GM13977 (cell line): Measurements from ENCODE around the gene NHSL2.

ENCODE experiments used
- DNase-seq: peaks from one replicate; pipeline ENCODE4 v3.0.0; 2012; ENCODE audit warnings: low spot score
- in situ Hi-C: fragments of 300-500 bp; cut with MboI; formaldehyde crosslinking; loops from one replicate; pipeline ENCODE4 v1.12.0; 2022; ENCODE audit warnings: low sequenced_read_pairs, low pct_unique_long_range_greater_than_20kb, mixed read lengths, inconsistent platforms; ENCODE audit not compliant: unreplicated experiment
- TF ChIP-seq, protein P1 (sequence below): IDR thresholded peaks from 2 replicates; pipeline ENCODE4 v1.5.1; 2012; ENCODE audit warnings: mild to moderate bottlenecking, control low read depth; ENCODE audit not compliant: insufficient read depth; ENCODE audit errors: extremely low read depth, missing control alignments

The NHSL2 gene

DNA sequence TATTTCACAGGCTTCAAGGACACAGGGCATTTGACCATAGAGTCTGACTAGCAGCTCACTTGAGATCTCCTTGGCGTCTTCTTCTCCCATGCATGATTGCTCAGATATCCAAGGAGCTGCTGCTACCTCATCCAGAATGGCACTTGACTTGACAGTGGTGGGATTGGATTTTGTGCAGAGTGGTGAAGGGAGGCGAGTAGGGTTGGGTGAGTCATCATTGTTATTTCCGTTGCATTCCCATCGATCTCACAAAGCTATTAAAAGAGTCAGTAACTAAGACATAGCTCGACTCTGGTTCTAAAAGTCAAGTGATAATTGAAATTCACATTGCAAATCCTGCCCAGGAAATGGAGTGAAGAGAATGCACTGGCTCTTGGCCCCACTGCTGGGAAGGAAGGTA, 27.7 kb downstream of the NHSL2 start:
- in situ Hi-C loops = no loop called here
- TF ChIP-seq, protein P1, sequence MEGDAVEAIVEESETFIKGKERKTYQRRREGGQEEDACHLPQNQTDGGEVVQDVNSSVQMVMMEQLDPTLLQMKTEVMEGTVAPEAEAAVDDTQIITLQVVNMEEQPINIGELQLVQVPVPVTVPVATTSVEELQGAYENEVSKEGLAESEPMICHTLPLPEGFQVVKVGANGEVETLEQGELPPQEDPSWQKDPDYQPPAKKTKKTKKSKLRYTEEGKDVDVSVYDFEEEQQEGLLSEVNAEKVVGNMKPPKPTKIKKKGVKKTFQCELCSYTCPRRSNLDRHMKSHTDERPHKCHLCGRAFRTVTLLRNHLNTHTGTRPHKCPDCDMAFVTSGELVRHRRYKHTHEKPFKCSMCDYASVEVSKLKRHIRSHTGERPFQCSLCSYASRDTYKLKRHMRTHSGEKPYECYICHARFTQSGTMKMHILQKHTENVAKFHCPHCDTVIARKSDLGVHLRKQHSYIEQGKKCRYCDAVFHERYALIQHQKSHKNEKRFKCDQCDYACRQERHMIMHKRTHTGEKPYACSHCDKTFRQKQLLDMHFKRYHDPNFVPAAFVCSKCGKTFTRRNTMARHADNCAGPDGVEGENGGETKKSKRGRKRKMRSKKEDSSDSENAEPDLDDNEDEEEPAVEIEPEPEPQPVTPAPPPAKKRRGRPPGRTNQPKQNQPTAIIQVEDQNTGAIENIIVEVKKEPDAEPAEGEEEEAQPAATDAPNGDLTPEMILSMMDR = no peak
- no peak for DNase-seq

DNA sequence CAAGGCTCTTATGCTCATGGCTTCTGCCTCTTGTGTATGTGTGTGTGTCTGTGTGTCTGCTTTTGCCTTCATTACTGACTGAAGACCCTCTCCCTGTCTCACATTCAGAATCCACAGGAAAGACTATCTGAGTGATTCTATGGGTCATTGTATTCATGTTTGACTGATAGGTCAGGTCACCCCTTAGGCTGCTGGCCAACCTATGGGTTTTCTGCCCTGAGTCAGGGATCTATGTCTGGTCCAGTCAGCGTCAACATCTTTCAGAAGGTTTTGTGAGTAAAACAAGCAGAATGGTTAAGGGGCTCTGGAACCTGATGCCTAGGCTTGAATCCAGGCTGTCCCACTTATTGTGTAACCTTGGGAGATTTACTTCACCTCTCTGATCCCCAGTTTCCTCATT, 30.5 kb downstream of the NHSL2 start:
- no peak for DNase-seq
- in situ Hi-C loops = no loop called here
- TF ChIP-seq, protein P1 = no peak

DNA sequence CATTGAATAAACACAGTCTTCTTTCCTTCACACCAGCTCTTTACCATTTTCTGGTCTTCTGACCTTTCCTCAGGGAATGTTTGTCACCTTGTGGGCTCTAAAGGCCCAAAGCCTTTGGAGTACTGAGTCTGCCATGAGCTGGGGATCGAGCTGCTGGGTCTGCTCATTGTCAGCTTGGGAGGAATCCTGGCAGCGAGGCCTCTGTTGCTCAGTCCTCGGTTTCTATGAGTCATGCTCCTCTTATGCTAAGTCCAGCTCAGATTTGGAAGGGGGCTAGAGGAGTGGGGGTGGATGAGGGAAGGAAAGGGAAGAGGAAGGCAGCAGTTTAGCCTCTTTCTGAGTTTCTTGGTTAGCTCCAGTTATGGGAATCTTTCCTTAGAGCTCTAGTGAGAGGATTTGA, 31.1 kb downstream of the NHSL2 start:
- TF ChIP-seq, protein P1 = no peak
- in situ Hi-C loops = no loop called here
- no peak for DNase-seq

DNA sequence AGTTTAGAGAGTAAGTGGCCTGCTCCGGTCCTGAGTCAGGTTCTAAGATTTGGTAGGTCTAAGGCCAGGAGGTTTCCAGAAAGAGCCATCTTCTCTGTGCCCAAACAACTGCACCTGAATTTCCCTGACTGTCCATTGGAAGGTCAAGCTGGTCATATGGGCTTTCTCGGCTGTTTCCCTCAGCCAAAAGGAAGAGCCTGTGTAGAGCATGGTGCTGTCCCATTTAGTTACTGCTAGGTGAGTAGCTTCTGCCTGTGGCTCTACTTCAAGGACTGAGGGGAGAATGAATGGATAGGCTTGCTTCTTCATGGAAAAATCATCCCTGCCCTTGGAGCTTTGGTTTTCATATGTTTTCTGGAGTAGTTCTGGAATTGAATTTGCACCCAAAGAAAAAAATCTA, 33.7 kb downstream of the NHSL2 start:
- in situ Hi-C loops = no loop called here

DNA sequence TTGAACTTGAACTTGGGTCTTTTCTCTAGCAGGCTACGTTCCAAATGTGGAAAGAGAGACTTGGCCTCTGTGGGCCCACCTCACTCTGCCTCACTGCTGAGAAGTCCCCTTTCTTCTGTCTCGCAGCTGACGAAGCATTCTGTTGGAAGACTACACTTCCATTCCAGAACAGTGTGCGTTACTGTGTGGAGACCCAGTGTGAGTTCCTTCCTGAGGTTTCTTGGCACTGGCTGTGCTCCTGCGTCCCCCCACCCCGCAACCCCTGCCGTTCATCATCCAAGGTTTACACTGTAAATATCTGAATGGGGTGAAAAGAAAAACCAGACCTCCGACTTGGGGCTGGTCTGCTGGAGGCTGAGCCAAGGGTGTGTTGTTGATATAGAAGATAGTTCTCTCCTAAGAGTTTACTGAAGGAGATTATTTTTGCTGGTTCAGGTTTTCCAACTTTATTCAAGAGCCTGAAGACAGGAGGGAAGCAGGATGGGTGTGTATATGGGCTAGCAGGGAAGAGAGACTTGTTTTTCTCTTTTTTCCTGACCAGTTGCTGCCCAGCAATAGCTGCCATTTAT, 34.7 kb downstream of the NHSL2 start:
- in situ Hi-C loops = no loop called here
- no peak for DNase-seq
- TF ChIP-seq, protein P1 = no peak

More for the DNA sequence above, 33.7 kb downstream of the NHSL2 start:
- no peak for DNase-seq
- TF ChIP-seq, protein P1 = no peak

DNA sequence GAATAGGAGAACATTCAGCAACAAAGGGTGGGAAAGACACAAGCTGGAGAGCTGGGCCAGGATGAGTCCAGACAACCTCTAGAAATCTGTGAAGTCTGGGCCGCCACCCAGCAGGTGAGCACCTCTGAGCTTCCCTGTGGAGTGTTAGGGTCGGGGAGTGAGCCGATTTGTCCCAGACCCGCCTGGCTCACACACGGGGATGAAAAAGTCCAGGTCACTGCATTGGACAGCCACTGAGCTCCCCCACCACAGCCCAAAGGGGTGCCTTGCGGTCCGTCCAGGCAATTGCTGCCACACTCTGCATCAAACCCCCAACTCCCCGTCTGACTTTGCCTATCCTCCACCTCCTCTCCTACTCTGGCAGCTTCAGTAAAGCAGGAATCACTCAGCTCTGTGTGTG, 38.7 kb downstream of the NHSL2 start:
- in situ Hi-C loops = no loop called here
- TF ChIP-seq, protein P1 = no peak
- no peak for DNase-seq
